Measurements from ENCODE around the gene CPVL.

- TF ChIP-seq CTCF (IDR thresholded peaks at IDR 0.05), result no peak
- no peak for TF ChIP-seq EZH2phosphoT487 (IDR thresholded peaks at IDR 0.05)
- no peak for TF ChIP-seq EZH2 (IDR thresholded peaks at IDR 0.05)
Observed at GRCh38 chr7:29030781-29031275, 115.5 kb downstream of the CPVL start.

All from neural progenitor cell (in vitro differentiated cells).